CD4-positive, alpha-beta T cell treated with Interleukin-4 for 4 hours (primary cell): ENCODE results near the gene CLCN2.

Experiments
- DNase-seq: peaks from one replicate; pipeline ENCODE4 v3.0.0-alpha.2; 2020

Gene CLCN2

GRCh38 chr3:184361532-184361931 is at the start of gene CLCN2, which contains the start of gene POLR2H:
CLCN2 (minus strand) TSS chr3:184361605; CDS start chr3:184361479, 126 bp downstream.
POLR2H (plus strand) TSS chr3:184361710; CDS start chr3:184363493, 1,783 bp downstream.
- no peak for DNase-seq

DNA sequence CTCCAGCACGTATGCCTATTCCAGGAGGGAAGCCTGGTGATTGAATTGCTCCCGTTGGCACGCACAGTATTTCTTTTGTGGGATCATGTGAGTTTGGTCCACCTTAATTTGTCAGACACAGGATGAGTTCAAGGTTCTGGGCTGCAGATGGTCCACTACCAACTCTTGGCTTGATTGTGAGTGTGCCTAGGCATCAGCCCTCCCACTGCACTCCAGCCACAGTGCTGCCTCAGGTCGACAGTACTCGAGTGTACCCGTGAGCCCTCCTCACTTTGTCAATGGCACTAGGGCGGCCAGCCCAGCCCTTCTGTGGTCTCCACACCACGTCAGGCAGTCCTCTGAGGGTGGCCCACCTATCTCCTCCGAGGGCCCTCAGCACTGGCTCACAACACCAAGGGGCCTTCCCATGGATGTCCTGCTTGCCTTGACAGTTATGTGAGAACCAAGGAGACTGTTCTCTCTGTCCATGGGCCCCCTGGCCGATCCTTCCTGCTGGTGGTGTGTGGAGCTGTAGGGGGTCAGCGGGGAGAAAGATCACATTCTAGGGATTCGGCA is 48.6 kb upstream of the CLCN2 start:
- no peak for DNase-seq

DNA sequence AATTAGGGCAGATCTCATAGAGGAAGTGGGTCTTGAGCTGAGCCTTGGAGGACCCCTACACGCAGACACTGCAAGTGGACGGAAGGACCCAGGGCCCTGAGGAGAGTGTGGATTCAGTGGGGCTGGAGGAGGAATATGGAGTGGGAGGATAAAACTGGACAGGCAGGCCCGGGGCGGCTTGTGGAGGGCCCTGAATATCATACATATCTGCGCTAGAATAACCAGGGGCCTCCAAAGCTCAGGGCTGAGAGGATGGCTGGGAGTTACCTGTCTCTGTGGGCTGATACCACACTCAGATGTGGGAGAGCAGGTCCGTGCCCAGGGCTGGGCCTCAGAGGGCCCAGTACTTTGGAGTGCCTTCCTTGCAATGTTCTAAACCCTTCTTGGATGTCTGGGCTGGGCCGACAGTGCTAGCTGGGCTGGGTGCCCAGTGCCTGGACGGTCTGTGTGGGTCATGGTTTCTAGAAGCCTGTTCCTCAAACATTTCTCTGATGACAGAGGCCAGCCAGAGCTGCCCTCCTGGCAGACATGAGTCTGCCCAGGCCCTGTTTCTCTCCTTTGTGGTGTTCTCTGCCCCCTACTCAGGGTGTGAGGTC is 48.0 kb upstream of the CLCN2 start:
- DNase-seq: no peak

DNA sequence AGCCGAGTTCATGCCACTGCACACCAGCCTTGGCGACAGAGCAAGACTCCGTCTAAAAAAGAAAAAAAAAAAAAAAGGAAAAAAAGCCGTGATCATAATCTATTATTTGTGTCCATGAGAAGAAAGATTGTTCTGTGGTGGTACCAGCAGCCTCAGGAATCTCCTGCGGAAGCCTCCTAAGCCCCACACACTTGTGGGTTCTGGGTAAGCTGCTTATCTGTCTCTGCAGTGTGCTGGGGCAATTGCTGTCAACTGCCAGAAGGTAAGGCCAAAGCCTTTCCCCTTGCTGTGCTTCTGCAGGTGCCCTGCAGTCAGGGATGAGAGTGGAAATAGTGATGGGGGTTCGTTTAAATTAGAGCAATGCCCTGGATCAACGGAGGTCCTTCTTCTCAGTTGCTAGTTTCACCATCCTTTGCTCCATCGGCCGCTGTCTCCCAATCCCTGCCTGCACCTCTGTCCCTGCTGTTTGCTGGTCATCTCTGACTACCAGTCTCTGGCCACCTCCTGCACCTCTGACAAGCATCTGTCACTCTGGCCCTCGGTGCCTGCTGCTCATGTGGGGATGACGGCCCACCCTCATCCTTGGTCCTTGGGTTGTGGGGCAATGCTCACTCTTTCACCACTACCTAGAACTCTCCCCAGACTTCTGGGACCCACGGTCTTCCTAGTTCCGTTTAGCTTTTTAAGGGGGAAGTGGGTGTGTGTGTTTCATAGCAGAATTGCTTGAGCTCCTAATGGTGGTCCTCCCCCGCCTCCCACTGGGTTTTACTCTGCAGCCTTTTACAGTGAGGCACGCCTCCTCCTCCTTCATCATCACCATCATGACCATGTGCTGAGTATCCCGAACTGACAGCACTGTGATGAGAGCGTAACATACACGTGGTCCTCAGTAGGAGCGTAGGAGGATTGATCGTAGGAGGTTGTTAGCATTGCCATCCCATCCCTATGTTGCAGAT is 43.9 kb upstream of the CLCN2 start:
- no peak for DNase-seq

- no peak for DNase-seq
These were observed 38.0 kb upstream of the CLCN2 start for GRCh38 chr3:184399410-184399809.

DNA sequence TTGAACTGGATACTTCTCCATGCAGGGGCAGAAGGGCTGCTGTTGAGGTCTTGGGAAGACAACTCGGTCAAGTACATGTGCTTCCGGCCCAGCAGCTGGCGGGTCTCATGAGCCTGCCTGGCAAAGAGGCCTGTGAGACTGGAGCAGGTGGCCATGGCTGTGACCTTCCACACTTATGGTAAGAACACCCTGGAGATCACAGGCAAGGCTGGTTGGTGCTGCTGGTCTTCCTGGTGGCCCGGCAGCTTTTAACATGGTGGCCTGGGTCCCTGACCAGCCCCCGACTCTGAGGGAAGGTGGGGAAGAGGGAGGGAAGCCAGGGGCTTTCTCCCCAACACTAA is 33.9 kb upstream of the CLCN2 start:
- DNase-seq: no peak

GRCh38 chr3:184391266-184391665 is 29.9 kb upstream of the CLCN2 start:
- DNase-seq: no peak

DNA sequence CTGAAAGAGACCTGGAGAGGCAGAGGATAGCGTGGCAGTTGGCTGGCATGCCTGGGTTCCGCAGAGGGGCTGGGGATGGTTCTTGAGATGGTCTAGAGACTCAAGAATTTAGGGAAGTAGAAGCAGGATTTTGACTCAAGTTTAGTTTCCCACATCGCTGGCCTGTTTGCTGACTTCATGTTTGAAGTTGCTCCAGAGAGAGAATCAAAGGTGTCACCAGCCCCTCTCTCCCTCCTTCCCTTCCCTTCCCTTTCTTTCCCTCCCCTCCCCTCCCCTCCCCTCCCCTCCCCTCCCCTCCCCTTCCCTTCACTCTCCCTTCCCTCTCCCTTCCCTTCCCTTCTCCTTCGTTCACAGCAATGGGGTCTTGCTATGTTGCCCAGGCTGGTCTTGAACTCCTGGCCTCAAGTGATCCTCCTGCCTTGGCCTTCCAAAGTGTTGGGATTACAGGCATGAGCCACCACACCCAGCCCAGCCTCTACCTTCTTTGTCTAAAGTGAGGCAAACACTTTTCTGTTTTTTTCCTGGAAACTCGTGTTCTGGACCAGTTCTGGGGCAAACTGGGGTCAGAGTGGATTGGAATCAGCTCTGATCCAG is 28.6 kb upstream of the CLCN2 start:
- no peak for DNase-seq

DNA sequence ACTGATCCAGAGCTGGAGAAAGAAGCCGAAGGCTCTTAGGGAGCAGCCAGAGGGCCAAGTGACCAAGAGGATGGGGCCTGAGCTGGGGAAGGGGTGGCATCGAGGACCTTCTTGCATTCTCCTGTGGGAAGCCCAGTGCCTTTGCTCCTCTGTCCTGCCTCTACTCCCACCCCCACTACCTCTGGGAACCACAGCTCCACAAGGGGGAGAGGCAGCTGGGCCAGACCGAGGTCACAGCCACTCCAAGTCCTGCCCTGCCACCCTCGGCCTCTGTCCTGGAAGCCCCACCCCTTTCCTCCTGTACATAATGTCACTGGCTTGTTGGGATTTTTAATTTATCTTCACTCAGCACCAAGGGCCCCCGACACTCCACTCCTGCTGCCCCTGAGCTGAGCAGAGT is 28.0 kb upstream of the CLCN2 start:
- no peak for DNase-seq

GRCh38 chr3:184388936-184389230 is 27.5 kb upstream of the CLCN2 start:
- no peak for DNase-seq

DNA sequence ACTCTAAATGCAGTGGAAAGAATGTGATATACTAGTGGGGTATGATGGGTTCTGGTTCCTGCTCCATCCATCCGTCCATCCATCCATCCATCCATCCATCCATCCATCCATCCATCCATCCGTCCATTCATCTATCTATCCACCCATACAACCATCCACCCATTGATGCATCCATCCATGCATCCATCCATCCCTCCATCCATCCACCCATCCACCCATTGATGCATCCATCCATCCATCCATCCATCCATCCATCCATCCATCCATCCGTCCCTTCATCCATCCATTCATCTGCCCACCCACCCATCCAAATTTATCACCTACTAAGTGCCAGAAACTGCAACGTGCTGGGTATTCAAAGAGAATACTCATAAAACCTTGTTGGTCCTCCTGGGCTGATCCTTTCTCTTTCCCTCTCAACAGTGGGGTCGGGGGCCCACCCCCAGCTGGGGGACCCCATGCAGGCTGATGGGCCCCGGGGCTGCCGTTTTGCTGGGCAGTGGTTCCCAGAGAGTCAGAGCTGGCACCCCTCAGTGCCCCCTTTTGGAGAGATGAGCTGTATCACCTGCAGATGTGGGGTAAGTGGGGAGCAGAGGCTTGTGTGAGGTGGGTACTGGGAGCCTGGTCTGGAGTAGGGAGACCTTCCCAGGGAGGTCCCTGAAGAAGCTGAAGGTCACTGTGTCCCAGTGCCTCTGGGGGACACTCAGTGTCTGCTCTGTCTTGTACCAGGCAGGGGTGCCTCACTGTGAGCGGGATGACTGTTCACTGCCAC is 26.9 kb upstream of the CLCN2 start:
- no peak for DNase-seq

- no peak for DNase-seq
These were observed 25.8 kb upstream of the CLCN2 start for GRCh38 chr3:184387174-184387714.

GRCh38 chr3:184386047-184386806 is 24.8 kb upstream of the CLCN2 start:
- DNase-seq: no peak

GRCh38 chr3:184384856-184385422 is 23.5 kb upstream of the CLCN2 start:
- no peak for DNase-seq

GRCh38 chr3:184384342-184384741 is 22.9 kb upstream of the CLCN2 start:
- no peak for DNase-seq

- DNase-seq: no peak
These were observed 21.8 kb upstream of the CLCN2 start for GRCh38 chr3:184383033-184383740.

DNA sequence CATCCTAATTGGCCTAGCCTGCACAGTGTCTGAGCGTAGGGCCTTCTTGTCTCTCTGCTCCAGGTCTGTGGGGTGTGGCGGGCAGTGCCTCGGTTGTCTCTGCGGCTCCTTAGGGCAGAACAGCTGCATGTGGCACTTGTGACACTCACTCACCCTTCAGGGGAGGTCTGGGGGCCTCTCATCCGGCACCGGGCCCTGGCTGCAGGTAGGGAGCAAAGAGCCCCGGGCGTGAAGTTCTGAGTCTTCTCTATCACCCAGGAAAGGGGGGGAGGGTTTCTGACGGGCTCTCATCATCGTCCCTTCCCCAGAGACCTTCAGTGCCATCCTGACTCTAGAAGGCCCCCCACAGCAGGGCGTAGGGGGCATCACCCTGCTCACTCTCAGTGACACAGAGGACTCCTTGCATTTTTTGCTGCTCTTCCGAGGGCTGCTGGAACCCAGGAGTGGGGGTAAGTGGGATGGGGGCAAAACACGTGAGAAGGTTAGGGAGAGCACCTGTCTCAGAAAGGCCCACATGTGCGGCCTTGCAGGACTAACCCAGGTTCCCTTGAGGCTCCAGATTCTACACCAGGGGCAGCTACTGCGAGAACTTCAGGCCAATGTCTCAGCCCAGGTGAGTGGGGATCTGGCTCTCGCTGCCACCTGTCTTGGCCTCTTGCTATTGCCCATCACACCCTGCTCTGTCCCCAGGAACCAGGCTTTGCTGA is 21.1 kb upstream of the CLCN2 start:
- DNase-seq: no peak

- DNase-seq: no peak
These were observed 20.1 kb upstream of the CLCN2 start for GRCh38 chr3:184381261-184382224.
